Measurements from ENCODE around the gene RUFY2. TPM values are rescaled to one million over a fixed set of nuclear protein-coding genes. Genes with fewer than 3 reads are reported as not detected.

Gene RUFY2
- total and polyA plus RNA-seq, 10 donors: 4.5 to 33.1 (median 22.1) TPM

GRCh38 chr10:68385740-68386139, 21.3 kb downstream of the RUFY2 start:
- WGBS, 5 donors: 76 to 91% (median 88%) methylated on average over 2 of the region's 2 CpGs
- Histone ChIP-seq H3K4me3 (no peak overlapping the region), H3K27ac (no peak overlapping the region), H3K9me3 (no peaks in the 10 kb centered on the region), H3K36me3 (peaks cover 3 to 100% (median 73%) of the 10 kb centered on the region in 6 donors), H3K27me3 (replicated peaks in 1 of 7) (no peaks in the 10 kb centered on the region), H3K4me1 (no peaks in the 10 kb centered on the region)
- intact Hi-C loops (cut with DNase I; ENCODE audit: low total_unique reads): no loop called here
- TF ChIP-seq POLR2AphosphoS5 (IDR thresholded peaks at IDR 0.05): no peak
- TF ChIP-seq, protein P1, sequence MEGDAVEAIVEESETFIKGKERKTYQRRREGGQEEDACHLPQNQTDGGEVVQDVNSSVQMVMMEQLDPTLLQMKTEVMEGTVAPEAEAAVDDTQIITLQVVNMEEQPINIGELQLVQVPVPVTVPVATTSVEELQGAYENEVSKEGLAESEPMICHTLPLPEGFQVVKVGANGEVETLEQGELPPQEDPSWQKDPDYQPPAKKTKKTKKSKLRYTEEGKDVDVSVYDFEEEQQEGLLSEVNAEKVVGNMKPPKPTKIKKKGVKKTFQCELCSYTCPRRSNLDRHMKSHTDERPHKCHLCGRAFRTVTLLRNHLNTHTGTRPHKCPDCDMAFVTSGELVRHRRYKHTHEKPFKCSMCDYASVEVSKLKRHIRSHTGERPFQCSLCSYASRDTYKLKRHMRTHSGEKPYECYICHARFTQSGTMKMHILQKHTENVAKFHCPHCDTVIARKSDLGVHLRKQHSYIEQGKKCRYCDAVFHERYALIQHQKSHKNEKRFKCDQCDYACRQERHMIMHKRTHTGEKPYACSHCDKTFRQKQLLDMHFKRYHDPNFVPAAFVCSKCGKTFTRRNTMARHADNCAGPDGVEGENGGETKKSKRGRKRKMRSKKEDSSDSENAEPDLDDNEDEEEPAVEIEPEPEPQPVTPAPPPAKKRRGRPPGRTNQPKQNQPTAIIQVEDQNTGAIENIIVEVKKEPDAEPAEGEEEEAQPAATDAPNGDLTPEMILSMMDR (IDR thresholded peaks at IDR 0.05 in 8 of 11, conservative IDR thresholded peaks at IDR 0.05 in 3 of 11): no peak
- TF ChIP-seq POLR2A (IDR thresholded peaks at IDR 0.05): no peak
- DNase-seq: no peak

- TF ChIP-seq POLR2AphosphoS5 (IDR thresholded peaks at IDR 0.05): no peak
- Histone ChIP-seq H3K4me3 (no peak overlapping the region), H3K4me1 (no peaks in the 10 kb centered on the region), H3K9me3 (peaks cover 4 to 34% (median 24%) of the 10 kb centered on the region in 8 donors), H3K36me3 (peaks cover 5 to 99% (median 48%) of the 10 kb centered on the region in 6 donors), H3K27ac (no peak overlapping the region), H3K27me3 (replicated peaks in 1 of 7) (no peaks in the 10 kb centered on the region)
- DNase-seq: no peak
- WGBS, 5 donors: 95 to 100% (median 100%) methylated on average over 1 of the region's 1 CpG
- intact Hi-C loops (cut with DNase I; ENCODE audit: low total_unique reads): no loop called here
These were observed 35.5 kb downstream of the RUFY2 start for GRCh38 chr10:68371604-68372003.

GRCh38 chr10:68367121-68367520, 40.0 kb downstream of the RUFY2 start:
- H3K4me1 ChIP-seq: peaks cover 0 to 5% (median 0%) of the 10 kb centered on the region in 6 donors
- 82 to 97% (median 88%) methylated on average over 2 of the region's 2 CpGs for WGBS, 5 donors
- no peak overlapping the region for H3K4me3 ChIP-seq
- intact Hi-C loops (cut with DNase I; ENCODE audit: low total_unique reads): no loop called here
- DNase-seq: no peak
- no peak overlapping the region for H3K27ac ChIP-seq
- H3K36me3 ChIP-seq: peaks cover under 1 to 91% (median 28%) of the 10 kb centered on the region in 6 donors
- H3K27me3 ChIP-seq (replicated peaks in 1 of 7): no peaks in the 10 kb centered on the region
- TF ChIP-seq, protein P1 (IDR thresholded peaks at IDR 0.05 in 8 of 11, conservative IDR thresholded peaks at IDR 0.05 in 3 of 11): no peak
- TF ChIP-seq POLR2A (IDR thresholded peaks at IDR 0.05) (no peak), POLR2AphosphoS5 (IDR thresholded peaks at IDR 0.05) (no peak)
- H3K9me3 ChIP-seq: peaks cover 3 to 17% (median 12%) of the 10 kb centered on the region in 8 donors

DNA sequence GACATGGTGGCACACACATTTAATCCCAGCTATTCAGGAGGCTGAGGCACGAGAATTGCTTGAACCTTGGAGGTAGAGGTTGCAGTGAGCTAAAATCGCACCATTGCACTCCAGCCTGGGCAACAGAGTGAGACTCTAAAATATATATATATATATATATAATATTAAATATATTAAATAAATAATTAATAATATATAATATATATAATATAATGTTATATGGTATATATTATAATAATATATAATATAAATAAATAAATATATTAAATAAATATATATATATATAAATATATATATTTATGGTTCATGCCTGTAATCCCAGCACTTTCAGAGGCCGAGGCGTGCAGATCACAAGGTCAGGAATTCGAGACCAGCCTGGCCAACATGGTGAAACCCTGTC, 40.5 kb downstream of the RUFY2 start:
- WGBS, 5 donors: 96 to 99% (median 98%) methylated on average over 5 of the region's 5 CpGs
- TF ChIP-seq POLR2AphosphoS5 (IDR thresholded peaks at IDR 0.05) (no peak), POLR2A (IDR thresholded peaks at IDR 0.05) (no peak)
- TF ChIP-seq, protein P1 (IDR thresholded peaks at IDR 0.05 in 8 of 11, conservative IDR thresholded peaks at IDR 0.05 in 3 of 11): no peak
- no peak overlapping the region for H3K4me3 ChIP-seq
- H3K27ac ChIP-seq: no peak overlapping the region
- H3K9me3 ChIP-seq: peaks cover 0 to 12% (median 7%) of the 10 kb centered on the region in 8 donors
- peaks cover 0 to 5% (median 0%) of the 10 kb centered on the region in 6 donors for H3K4me1 ChIP-seq
- intact Hi-C loops (cut with DNase I; ENCODE audit: low total_unique reads): no loop called here
- H3K27me3 ChIP-seq (replicated peaks in 1 of 7): no peaks in the 10 kb centered on the region
- peaks cover 0 to 91% (median 26%) of the 10 kb centered on the region in 6 donors for H3K36me3 ChIP-seq
- DNase-seq: no peak

Measured in spleen (tissue), 11 donors.